PC-9 (cell line): Measurements from ENCODE around the gene SORCS2. TPM values are rescaled to one million over a fixed set of nuclear protein-coding genes. Genes with fewer than 3 reads are reported as not detected.

Experiments
- BruUV-seq: library from RNA; stranded (reverse); fragments of 400-500 nt; replicated peaks from 2 replicates; lab custom pipeline; 2021; lab: Mats Ljungman, UMichigan
- CTCF ChIA-PET: fragments of 300-600 bp; sonication (Branson Sonifier 250); formaldehyde crosslinking; loops from one replicate; lab custom pipeline; 2022; ENCODE audit warnings: antibody characterized with exemption; lab: Charles Lee
- POLR2A ChIA-PET: fragments of 300-600 bp; sonication (Branson Sonifier 250); formaldehyde crosslinking; loops from one replicate; lab custom pipeline; 2022; ENCODE audit warnings: antibody characterized with exemption; ENCODE audit not compliant: unreplicated experiment; lab: Charles Lee
- DNase-seq, 2 experiments: peaks; one replicate each; pipeline versions ENCODE4 v3.0.0 to v3.0.0-alpha.2; 2015 to 2022; ENCODE audit warnings: mixed read lengths in 1 of 2
- H2AFZ ChIP-seq: fragments of 200-600 bp; sonication (generic); 2 replicates; pipeline ENCODE4 v1.8.1; 2017; ENCODE audit warnings: antibody characterized with exemption
- H3F3A ChIP-seq: fragments of 200-600 bp; sonication (generic); 2 replicates; pipeline ENCODE4 v1.8.1; 2017; ENCODE audit warnings: antibody characterized with exemption, mild to moderate bottlenecking, low read depth; ENCODE audit not compliant: insufficient read depth
- H3K27ac ChIP-seq: fragments of 200-600 bp; sonication (generic); 2 replicates; pipeline ENCODE4 v1.6.1; 2016; ENCODE audit warnings: mixed run types
- H3K27me3 ChIP-seq: fragments of 200-600 bp; sonication (generic); 2 replicates; pipeline ENCODE4 v1.6.1; 2016; ENCODE audit warnings: low read depth, mixed run types; ENCODE audit not compliant: insufficient read depth
- H3K36me3 ChIP-seq: fragments of 200-600 bp; sonication (generic); 2 replicates; pipeline ENCODE4 v1.6.1; 2016; ENCODE audit warnings: low read depth, mixed run types
- H3K4me1 ChIP-seq: fragments of 200-600 bp; sonication (generic); replicated peaks from 2 replicates; pipeline ENCODE4 v1.6.1; 2016; ENCODE audit warnings: mixed run types; ENCODE audit not compliant: insufficient read depth
- H3K4me2 ChIP-seq: fragments of 200-600 bp; sonication (generic); 2 replicates; pipeline ENCODE4 v1.6.1; 2017; ENCODE audit warnings: mixed run types
- H3K4me3 ChIP-seq: fragments of 200-600 bp; sonication (generic); 2 replicates; pipeline ENCODE4 v1.6.1; 2016; ENCODE audit warnings: mixed run types
- H3K79me2 ChIP-seq: fragments of 200-600 bp; sonication (generic); 2 replicates; pipeline ENCODE4 v1.6.1; 2017; ENCODE audit warnings: low read depth, mixed run types
- H3K9me2 ChIP-seq: fragments of 200-600 bp; sonication (generic); 2 replicates; pipeline ENCODE4 v1.8.1; 2017; ENCODE audit warnings: mild to moderate bottlenecking; ENCODE audit not compliant: insufficient read depth
- H3K9me3 ChIP-seq: fragments of 200-600 bp; sonication (generic); 2 replicates; pipeline ENCODE4 v1.8.1; 2016; ENCODE audit warnings: low read depth; ENCODE audit not compliant: insufficient read depth
- H4K20me1 ChIP-seq: fragments of 200-600 bp; sonication (generic); 2 replicates; pipeline ENCODE4 v1.8.1; 2017; ENCODE audit not compliant: insufficient read depth
- CTCF ChIP-seq: fragments of 200-600 bp; sonication (generic); conservative IDR thresholded peaks from 2 replicates; pipeline ENCODE4 v1.6.1; 2017; ENCODE audit warnings: mixed run types, antibody characterized with exemption, mild to moderate bottlenecking, moderate library complexity
- EZH2 ChIP-seq: fragments of 200-600 bp; sonication (generic); IDR thresholded peaks from 2 replicates; pipeline ENCODE4 v1.8.0; 2017; ENCODE audit warnings: antibody characterized with exemption, low read depth
- intact Hi-C: fragments of 100-400 bp; cut with micrococcal nuclease; formaldehyde crosslinking; loops from one replicate; pipeline ENCODE4 v1.10.0; 2022; ENCODE audit not compliant: unreplicated experiment
- total RNA-seq: library from RNA; stranded (reverse); gene quantifications from 2 replicates; pipeline ENCODE4 v1.2.3, GENCODE V29; 2021

SORCS2 gene
- total RNA-seq, 1 experiment from 2014 or later = 25.8 TPM

- no peak for TF ChIP-seq CTCF
- TF ChIP-seq EZH2 = no peak
- H3K36me3 ChIP-seq = no peaks in the 10 kb centered on the region
- no peaks in the 10 kb centered on the region for H3K9me2 ChIP-seq
- H3K4me3 ChIP-seq = no peak overlapping the region
- intact Hi-C loops = no loop called here
- CTCF ChIA-PET = no interaction called here
- H3K4me1 ChIP-seq = no peaks in the 10 kb centered on the region
- H3K79me2 ChIP-seq = no peaks in the 10 kb centered on the region
- no peak overlapping the region for H3K27ac ChIP-seq
- no peaks in the 10 kb centered on the region for H4K20me1 ChIP-seq
- no peak overlapping the region for H2AFZ ChIP-seq
- no peaks in the 10 kb centered on the region for H3F3A ChIP-seq
- no TSS peak for BruUV-seq
- no peak overlapping the region for H3K4me2 ChIP-seq
- no peaks in the 10 kb centered on the region for H3K27me3 ChIP-seq
- no peak for DNase-seq
- no peaks in the 10 kb centered on the region for H3K9me3 ChIP-seq
- POLR2A ChIA-PET = no interaction called here
Measured at GRCh38 chr4:7507381-7507780, 315.0 kb downstream of the SORCS2 start.

- H3K4me1 ChIP-seq = no peaks in the 10 kb centered on the region
- intact Hi-C loops = loop anchor here (10.0 kb wide), 1 partner anchor 145 kb away; no protein-coding TSS in a partner anchor
- H3K27me3 ChIP-seq = no peaks in the 10 kb centered on the region
- H3K36me3 ChIP-seq = no peaks in the 10 kb centered on the region
- no peaks in the 10 kb centered on the region for H3K79me2 ChIP-seq
- no peaks in the 10 kb centered on the region for H3F3A ChIP-seq
- no peak overlapping the region for H2AFZ ChIP-seq
- H3K27ac ChIP-seq = no peak overlapping the region
- no peaks in the 10 kb centered on the region for H3K9me2 ChIP-seq
- TF ChIP-seq CTCF (no peak), EZH2 (no peak)
- DNase-seq = no peak
- ChIA-PET POLR2A (no interaction called here), CTCF (no interaction called here)
- no peak overlapping the region for H3K4me2 ChIP-seq
- H4K20me1 ChIP-seq = no peaks in the 10 kb centered on the region
- no peak overlapping the region for H3K4me3 ChIP-seq
- no peaks in the 10 kb centered on the region for H3K9me3 ChIP-seq
- no TSS peak for BruUV-seq
Measured at GRCh38 chr4:7510066-7510465, 317.7 kb downstream of the SORCS2 start.

- TF ChIP-seq CTCF = no peak
- no peak for TF ChIP-seq EZH2
- ChIA-PET CTCF (no interaction called here), POLR2A (no interaction called here)
- BruUV-seq = no TSS peak
- Histone ChIP-seq H2AFZ (no peak overlapping the region), H3K27me3 (no peaks in the 10 kb centered on the region), H4K20me1 (no peaks in the 10 kb centered on the region), H3K9me3 (no peaks in the 10 kb centered on the region), H3K36me3 (no peaks in the 10 kb centered on the region), H3K4me2 (no peak overlapping the region), H3K79me2 (no peaks in the 10 kb centered on the region), H3K4me1 (no peaks in the 10 kb centered on the region), H3K9me2 (no peaks in the 10 kb centered on the region), H3F3A (no peaks in the 10 kb centered on the region), H3K27ac (no peak overlapping the region), H3K4me3 (no peak overlapping the region)
- DNase-seq = no peak
- intact Hi-C loops = loop anchor here (10.0 kb wide), 1 partner anchor 144 kb away; no protein-coding TSS in a partner anchor
Measured at GRCh38 chr4:7510538-7510937, 318.2 kb downstream of the SORCS2 start.
